Stimulated activated CD4-positive, alpha-beta T cell treated with anti-CD3 and anti-CD28 coated beads, Interleukin-2, amount 100 ng/mL, for 4 hours (primary cell): ENCODE measurements around the gene ELK1.
"Not testable (repeated sequence)": the region's sequence is repeated elsewhere in the genome, so short reads cannot be mapped to it uniquely, and the experiment has no call there.

ENCODE experiments used
- DNase-seq: peaks from one replicate; pipeline ENCODE4 v3.0.0-alpha.2; 2020; ENCODE audit warnings: low read depth

The ELK1 gene, protein sequence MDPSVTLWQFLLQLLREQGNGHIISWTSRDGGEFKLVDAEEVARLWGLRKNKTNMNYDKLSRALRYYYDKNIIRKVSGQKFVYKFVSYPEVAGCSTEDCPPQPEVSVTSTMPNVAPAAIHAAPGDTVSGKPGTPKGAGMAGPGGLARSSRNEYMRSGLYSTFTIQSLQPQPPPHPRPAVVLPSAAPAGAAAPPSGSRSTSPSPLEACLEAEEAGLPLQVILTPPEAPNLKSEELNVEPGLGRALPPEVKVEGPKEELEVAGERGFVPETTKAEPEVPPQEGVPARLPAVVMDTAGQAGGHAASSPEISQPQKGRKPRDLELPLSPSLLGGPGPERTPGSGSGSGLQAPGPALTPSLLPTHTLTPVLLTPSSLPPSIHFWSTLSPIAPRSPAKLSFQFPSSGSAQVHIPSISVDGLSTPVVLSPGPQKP

GRCh38 chrX:47650164-47651042, at the start of gene ELK1:
Gene ELK1 (minus strand): TSS chrX:47650563. CDS start chrX:47641441, 9,122 bp downstream.
- peak; percentile 82 for DNase-seq

GRCh38 chrX:47697181-47697580, 46.8 kb upstream of the ELK1 start:
- DNase-seq, result no peak

DNA sequence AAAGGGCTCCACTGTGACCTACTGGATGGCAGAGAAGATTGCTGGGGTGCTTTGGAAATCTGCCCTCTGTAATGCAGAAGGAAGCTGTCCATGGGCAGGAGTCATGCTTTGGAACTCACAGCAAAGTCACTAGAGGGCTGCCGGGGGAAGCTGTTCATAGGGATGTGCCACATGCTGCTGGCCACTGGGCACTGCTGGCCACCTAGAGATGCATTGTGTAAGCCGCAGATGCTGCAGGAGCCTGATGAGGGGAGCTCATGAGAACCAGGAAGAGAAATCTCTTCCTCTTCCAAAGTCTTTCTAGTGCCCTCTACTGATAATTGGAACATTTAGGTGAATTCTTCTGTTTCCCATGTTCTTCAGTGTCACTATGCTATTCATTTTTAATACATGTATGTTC, 39.8 kb upstream of the ELK1 start:
- DNase-seq, result no peak

DNA sequence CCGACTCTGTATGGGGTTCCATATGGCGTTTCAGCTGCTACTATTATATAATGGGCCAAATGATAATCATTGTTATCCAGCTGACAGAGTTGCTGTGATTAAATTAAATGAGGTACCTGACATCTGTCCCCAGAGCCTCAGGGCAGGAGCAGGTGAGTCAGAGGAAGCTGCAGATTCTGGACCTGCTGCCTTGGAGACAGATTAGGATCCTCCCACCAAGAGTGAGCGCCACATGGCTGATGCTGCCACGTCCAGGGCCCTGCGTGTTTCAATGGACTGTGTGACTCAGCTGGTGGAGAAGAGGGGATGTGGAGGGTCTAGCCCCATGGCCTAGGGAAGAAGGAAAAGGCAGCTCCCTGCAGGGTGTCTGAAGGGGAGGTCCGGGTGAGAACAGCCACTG, 36.9 kb upstream of the ELK1 start:
- DNase-seq, result no peak

- no peak for DNase-seq
Measured at GRCh38 chrX:47683829-47684205, 33.5 kb upstream of the ELK1 start.

DNA sequence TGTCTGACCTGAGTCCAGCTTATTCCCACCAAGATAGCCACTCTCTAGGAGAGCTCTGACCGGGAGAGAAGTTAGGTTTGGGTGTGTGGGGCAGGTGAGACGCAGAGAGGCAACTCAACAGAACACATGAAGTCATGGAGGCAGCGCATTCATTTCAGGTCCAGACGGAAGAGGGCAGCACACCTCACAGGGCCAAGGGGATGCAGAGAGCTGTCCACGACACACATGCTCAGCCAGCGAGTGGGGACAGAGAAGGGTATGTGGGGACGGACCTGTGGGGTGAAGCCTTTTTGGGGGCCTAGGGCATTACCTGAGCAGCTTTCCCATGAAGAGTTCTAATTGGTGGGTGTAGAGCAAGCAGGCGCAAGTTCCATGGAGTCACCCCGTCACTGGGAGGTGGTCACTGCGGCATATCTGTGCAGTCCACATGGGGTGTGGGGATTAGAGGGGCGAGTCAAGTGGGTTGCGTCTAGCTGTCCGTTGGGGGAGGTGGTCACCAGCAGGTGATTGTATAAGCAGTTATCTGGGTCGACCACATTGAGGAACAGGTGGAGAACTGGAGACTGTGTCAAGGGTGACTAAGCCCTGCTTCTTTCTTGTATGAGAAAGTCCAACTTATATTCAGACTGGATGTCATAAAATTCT, 32.9 kb upstream of the ELK1 start:
- no peak for DNase-seq

- not testable (repeated sequence) for DNase-seq
Measured at GRCh38 chrX:47675959-47676859, 25.8 kb upstream of the ELK1 start.

DNA sequence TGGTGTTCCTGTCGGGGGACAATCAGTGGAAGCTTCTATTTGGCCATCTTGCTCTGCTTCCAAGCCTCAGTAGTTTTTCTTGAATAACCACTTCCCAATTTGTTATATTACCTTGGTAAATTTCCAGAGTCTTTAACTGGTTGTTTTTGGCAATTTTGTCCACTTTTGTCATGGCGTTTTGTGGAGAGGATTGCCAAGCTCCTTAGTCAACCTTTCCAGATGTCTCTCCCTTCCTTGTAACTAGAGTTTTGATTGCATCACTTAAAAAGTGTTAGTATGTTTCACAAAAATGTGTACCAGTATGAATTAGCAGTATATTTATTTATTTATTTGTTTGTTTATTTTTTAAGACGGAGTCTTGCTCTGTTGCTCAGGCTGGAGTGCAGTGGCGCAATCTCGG, 24.4 kb upstream of the ELK1 start:
- DNase-seq, result no peak

DNA sequence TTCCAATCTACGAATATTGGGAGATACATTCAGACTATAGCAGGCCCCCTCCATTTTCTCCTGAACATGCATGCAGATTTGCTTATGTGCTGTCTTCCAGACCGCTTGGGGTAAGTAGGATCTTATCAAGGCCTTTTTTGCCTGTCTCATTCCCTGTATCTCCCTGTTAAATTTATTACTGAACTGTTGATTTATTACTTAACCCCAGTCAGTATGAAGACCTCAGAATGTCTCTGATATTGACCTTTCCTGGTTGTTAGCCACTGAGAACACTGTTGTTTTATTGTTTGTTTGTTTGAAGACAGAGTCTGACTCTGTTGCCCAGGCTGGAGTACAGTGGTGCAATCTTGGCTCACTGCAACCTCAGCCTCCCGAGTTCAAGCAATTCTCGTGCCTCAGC, 15.4 kb upstream of the ELK1 start:
- not testable (repeated sequence) for DNase-seq

DNA sequence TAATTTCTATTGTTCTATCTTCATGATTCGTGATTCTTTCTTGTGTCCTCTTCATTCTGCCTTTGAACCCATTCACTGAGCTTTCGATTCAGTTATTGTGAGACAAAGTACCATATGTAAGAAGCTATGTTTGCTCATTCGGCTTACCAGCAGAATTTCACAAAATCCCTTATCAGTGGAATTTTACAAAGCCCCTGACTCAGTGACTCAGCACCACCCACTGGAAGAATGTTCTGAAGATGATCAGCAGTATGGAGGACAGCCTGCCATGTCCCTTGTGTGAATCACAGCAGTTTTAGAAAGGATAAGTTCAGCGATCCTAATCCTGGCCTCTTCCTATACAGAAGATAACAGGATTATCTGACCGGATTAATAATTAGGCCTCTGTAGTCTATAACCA, 14.4 kb upstream of the ELK1 start:
- DNase-seq, result no peak

- DNase-seq, result peak; percentile 24
Measured at GRCh38 chrX:47662144-47662657, 11.8 kb upstream of the ELK1 start.

- DNase-seq, result no peak
Measured at GRCh38 chrX:47661539-47661938, 11.2 kb upstream of the ELK1 start.

DNA sequence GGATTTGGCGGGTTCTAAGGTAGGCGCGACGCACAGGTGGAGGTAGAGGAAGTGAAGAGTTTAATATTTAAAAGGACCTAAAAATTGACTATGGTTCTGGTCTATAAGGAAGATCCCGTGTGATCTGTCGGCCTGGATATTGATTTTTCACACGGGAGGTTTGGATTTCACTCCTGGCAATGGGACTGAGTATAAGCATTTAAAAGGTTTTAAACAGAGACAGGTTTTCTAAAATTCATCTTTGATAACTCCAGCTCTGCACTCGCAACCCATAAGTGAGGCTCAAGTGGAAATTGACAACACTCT, 9.0 kb upstream of the ELK1 start:
- no peak for DNase-seq

DNA sequence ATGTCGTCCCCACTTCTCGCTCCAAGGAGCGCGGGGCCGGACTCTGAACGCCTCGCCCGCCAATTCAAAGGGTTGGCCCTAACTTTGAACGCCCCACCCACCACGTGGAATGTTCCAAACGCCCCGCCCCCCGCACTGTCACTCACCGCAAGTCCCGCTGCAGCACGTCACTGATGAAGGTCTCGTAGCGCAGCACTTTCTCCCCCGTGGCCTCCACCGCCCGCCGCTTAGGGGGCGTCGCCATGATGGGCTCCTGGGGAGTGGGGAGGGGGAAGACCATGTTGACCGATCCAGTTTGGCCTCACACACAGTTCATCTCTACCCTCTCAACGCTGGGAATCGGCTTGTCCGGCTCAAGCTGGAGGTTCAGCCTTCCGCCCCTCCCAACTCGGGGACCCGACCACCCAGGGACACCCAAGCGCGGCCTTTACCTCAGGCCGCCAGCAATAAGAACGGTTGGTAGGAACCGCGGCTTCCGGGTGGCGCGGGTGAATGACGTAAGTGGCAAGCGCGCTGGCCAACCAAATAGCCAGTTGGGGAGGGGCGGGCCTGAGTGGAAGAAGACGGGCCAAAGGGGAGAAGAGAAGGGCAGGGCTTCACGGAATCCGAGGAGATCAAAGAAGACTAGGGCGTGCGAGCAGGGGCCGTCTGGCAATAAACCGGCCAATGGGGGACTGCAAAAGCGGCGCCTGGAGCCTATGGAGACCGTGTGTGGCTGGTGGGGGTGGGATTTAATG, 8.5 kb upstream of the ELK1 start, which contains the start of gene UXT:
TSS of gene UXT (minus strand) at position 497 of the 737 bp plus-strand sequence. CDS start at position 244, 253 bp downstream.
- peak; percentile 84 for DNase-seq

DNA sequence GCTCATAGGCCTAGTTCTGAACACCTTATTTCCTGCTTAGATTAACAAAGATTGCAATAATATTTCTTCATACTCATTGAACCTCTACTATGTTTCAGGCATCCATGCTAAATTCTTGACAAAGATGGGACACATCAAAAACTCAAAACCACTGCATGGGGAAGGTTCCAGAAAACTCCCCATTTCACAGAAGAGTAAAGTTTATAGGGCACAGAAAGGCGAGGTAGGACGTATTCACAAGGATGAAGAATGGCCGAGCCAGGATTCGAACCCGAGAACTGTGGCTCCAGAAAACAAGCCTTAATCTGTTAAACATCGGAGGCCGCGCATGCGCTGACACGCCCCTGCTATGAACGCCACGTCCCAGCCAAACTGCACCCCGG, 7.9 kb upstream of the ELK1 start:
- no peak for DNase-seq

DNA sequence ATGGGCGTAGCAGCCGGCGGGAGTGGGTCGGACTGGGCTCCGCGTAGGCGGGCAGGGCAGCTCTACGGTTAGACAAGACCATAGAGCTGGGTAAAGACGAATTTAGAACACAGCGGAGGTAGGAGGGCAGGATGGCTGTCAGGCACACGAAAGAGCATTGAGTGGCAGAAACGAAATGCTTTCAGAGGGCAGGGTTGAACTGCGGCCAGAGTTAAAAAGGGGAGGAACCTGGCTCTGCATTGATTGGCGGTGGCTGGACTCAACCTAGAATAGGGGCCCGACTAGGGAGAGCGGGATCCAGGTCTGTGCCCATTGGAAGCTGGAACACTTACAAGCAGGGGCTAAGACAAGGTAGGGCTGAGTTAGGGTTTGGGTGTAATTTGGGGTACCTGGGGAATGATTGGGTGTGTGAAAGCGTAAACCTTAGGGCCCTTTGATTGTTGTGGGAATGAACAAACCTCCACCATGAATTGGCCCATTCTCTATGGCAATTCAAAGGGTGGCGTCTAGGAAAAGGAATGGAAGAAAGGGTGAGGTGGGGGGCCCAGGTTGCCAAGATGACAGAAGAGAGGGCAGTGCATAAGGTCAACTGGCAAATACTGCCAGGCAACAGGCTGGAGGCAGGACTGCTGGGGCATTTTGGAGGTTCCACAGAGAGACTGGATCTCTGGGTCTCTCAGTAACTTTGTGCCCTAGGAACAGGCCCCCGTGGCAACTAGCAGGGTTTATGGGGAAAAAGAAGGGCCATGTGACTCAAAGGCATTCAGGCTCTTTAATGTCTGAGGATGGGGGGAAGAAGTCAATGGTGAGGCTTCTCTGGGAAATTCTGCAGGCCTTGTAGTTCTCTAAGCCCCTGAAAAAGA, 911 bp upstream of the ELK1 start:
- DNase-seq, result no peak

DNA sequence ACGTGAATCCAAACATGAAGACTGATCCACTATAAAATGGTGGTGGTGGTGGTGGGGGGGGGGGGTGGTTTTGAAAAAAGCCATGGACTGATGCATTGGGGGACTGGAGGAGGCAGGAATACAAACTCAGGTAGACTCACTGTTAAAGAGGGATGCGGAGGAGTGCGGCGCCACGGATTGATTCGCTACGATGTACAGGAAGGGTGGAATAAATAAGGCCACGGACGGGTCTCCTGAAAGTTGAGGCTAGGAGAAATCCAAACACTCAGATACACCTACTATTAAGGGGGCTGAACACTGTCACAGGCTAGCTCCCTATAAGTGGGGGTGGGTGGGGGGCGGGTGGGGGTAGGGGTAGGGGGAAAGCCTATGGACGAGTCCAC, 591 bp downstream of the ELK1 start:
- no peak for DNase-seq

GRCh38 chrX:47649271-47649670, 1.1 kb downstream of the ELK1 start:
- no peak for DNase-seq

GRCh38 chrX:47648376-47648775, 2.0 kb downstream of the ELK1 start:
- DNase-seq, result no peak

- DNase-seq, result no peak
Measured at GRCh38 chrX:47646636-47647035, 3.7 kb downstream of the ELK1 start.
